Neural progenitor cell (in vitro differentiated cells): ENCODE results near the gene AKAP3. TPM values are rescaled to one million over a fixed set of nuclear protein-coding genes. Genes with fewer than 3 reads are reported as not detected.

ENCODE experiments used
- DNase-seq: peaks from one replicate; pipeline ENCODE4 v3.0.0-alpha.2; 2016; ENCODE audit warnings: low spot score
- H2AFZ ChIP-seq: fragments of 200-600 bp; sonication (generic); replicated peaks from 2 replicates; pipeline ENCODE4 v1.6.1; 2016; ENCODE audit warnings: antibody characterized with exemption
- H3F3A ChIP-seq: fragments of 200-600 bp; sonication (generic); 2 replicates; pipeline ENCODE4 v1.6.1; 2016; ENCODE audit warnings: antibody characterized with exemption, low read depth
- H3K27ac ChIP-seq: fragments of 200-600 bp; sonication (generic); 2 replicates; pipeline ENCODE4 v1.5.1; 2016; ENCODE audit warnings: mild to moderate bottlenecking
- H3K27me3 ChIP-seq: fragments of 200-600 bp; sonication (generic); 2 replicates; pipeline ENCODE4 v1.6.1; 2016; ENCODE audit warnings: mild to moderate bottlenecking, moderate library complexity
- H3K36me3 ChIP-seq: fragments of 200-600 bp; sonication (generic); 2 replicates; pipeline ENCODE4 v1.5.1; 2016
- H3K4me1 ChIP-seq: fragments of 200-600 bp; sonication (generic); 2 replicates; pipeline ENCODE4 v1.6.1; 2016; ENCODE audit warnings: mixed run types
- H3K4me2 ChIP-seq: fragments of 200-600 bp; sonication (generic); 2 replicates; pipeline ENCODE4 v1.6.1; 2016
- H3K4me3 ChIP-seq: fragments of 200-600 bp; sonication (generic); 2 replicates; pipeline ENCODE4 v1.5.1; 2016
- H3K79me2 ChIP-seq: fragments of 200-600 bp; sonication (generic); 2 replicates; pipeline ENCODE4 v1.6.1; 2016; ENCODE audit warnings: low read depth
- H3K9ac ChIP-seq: fragments of 200-600 bp; sonication (generic); 2 replicates; pipeline ENCODE4 v1.6.1; 2016
- H3K9me3 ChIP-seq: fragments of 200-600 bp; sonication (generic); 2 replicates; pipeline ENCODE4 v1.5.1; 2016; ENCODE audit warnings: low read depth
- H4K20me1 ChIP-seq: fragments of 200-600 bp; sonication (generic); 2 replicates; pipeline ENCODE4 v1.6.1; 2016; ENCODE audit warnings: low read depth
- H3K27ac Mint-ChIP-seq: 3 replicates; pipeline ENCODE4 v1.8.0; 2021; ENCODE audit warnings: mixed read lengths
- H3K27me3 Mint-ChIP-seq: 2 replicates; pipeline ENCODE4 v1.8.0; 2022; ENCODE audit warnings: low read depth, mild to moderate bottlenecking, inconsistent platforms, moderate library complexity, mixed read lengths; ENCODE audit not compliant: insufficient read depth
- H3K36me3 Mint-ChIP-seq: 3 replicates; pipeline ENCODE4 v1.8.0; 2021; ENCODE audit warnings: mixed read lengths
- H3K4me1 Mint-ChIP-seq: 3 replicates; pipeline ENCODE4 v1.8.0; 2021; ENCODE audit warnings: mixed read lengths
- H3K4me3 Mint-ChIP-seq: 3 replicates; pipeline ENCODE4 v1.8.0; 2021; ENCODE audit warnings: mild to moderate bottlenecking, moderate library complexity, mixed read lengths
- H3K9me3 Mint-ChIP-seq: 3 replicates; pipeline ENCODE4 v1.8.0; 2020; ENCODE audit warnings: mixed read lengths
- CTCF ChIP-seq: fragments of 200-600 bp; sonication (generic); IDR thresholded peaks from 2 replicates; pipeline ENCODE4 v1.5.1; 2017; ENCODE audit warnings: antibody characterized with exemption, mild to moderate bottlenecking
- EZH2 ChIP-seq: fragments of 200-600 bp; sonication (generic); IDR thresholded peaks from 2 replicates; pipeline ENCODE4 v1.6.1; 2017; ENCODE audit warnings: antibody characterized with exemption, mild to moderate bottlenecking, moderate library complexity
- EZH2phosphoT487 ChIP-seq: fragments of 200-600 bp; sonication (generic); IDR thresholded peaks from 2 replicates; pipeline ENCODE4 v1.6.1; 2017; ENCODE audit warnings: antibody characterized with exemption
- total RNA-seq: library from RNA; depleted of rRNA; stranded (reverse); fragments of >200 nt; gene quantifications from 2 replicates; pipeline ENCODE4 v1.2.3, GENCODE V29; 2015; ENCODE audit warnings: low replicate concordance

AKAP3 gene
- total RNA-seq, 1 donor from 2014 or later = 3.0 TPM

- no peak overlapping the region for H3K4me3 Mint-ChIP-seq
- no peak for TF ChIP-seq EZH2
- TF ChIP-seq EZH2phosphoT487 = no peak
- peak; percentile 36 for TF ChIP-seq CTCF
- no peak for DNase-seq
- H3K27me3 Mint-ChIP-seq = no peaks in the 10 kb centered on the region
- no peaks in the 10 kb centered on the region for H4K20me1 ChIP-seq
- peak overlapping the region; percentile 63 for H2AFZ ChIP-seq
- H3K36me3 Mint-ChIP-seq = no peaks in the 10 kb centered on the region
- H3K27ac ChIP-seq = no peak overlapping the region
- no peak overlapping the region for H3K4me2 ChIP-seq
- H3K27me3 ChIP-seq = no peaks in the 10 kb centered on the region
- H3F3A ChIP-seq = peaks cover 3% of the 10 kb centered on the region
- H3K4me1 Mint-ChIP-seq = peaks cover 7% of the 10 kb centered on the region
- H3K79me2 ChIP-seq = no peaks in the 10 kb centered on the region
- H3K4me3 ChIP-seq = no peak overlapping the region
- H3K9me3 ChIP-seq = no peaks in the 10 kb centered on the region
- no peak overlapping the region for H3K27ac Mint-ChIP-seq
- H3K36me3 ChIP-seq = no peaks in the 10 kb centered on the region
- H3K4me1 ChIP-seq = peaks cover 7% of the 10 kb centered on the region
- H3K9me3 Mint-ChIP-seq = no peaks in the 10 kb centered on the region
- H3K9ac ChIP-seq = no peak overlapping the region
These were observed 61.7 kb downstream of the AKAP3 start for GRCh38 chr12:4587108-4587507.

GRCh38 chr12:4586500-4586899 is 62.4 kb downstream of the AKAP3 start:
- H3K4me2 ChIP-seq = no peak overlapping the region
- Mint-ChIP-seq H3K36me3 (no peaks in the 10 kb centered on the region), H3K27me3 (no peaks in the 10 kb centered on the region), H3K9me3 (no peaks in the 10 kb centered on the region), H3K4me1 (peaks cover 7% of the 10 kb centered on the region), H3K4me3 (no peak overlapping the region), H3K27ac (peak overlapping the region; percentile 22)
- H3K4me3 ChIP-seq = no peak overlapping the region
- peak overlapping the region; percentile 63 for H2AFZ ChIP-seq
- no peaks in the 10 kb centered on the region for H3K27me3 ChIP-seq
- H3K27ac ChIP-seq = no peak overlapping the region
- H3K36me3 ChIP-seq = no peaks in the 10 kb centered on the region
- H3K9me3 ChIP-seq = no peaks in the 10 kb centered on the region
- no peaks in the 10 kb centered on the region for H4K20me1 ChIP-seq
- no peaks in the 10 kb centered on the region for H3K79me2 ChIP-seq
- peaks cover 8% of the 10 kb centered on the region for H3F3A ChIP-seq
- no peak overlapping the region for H3K9ac ChIP-seq
- TF ChIP-seq EZH2 (no peak), EZH2phosphoT487 (no peak)
- peaks cover 10% of the 10 kb centered on the region for H3K4me1 ChIP-seq
- no peak for DNase-seq

GRCh38 chr12:4584896-4585295 is 64.0 kb downstream of the AKAP3 start:
- Histone ChIP-seq H2AFZ (no peak overlapping the region), H3K4me2 (no peak overlapping the region), H3F3A (peaks cover 24% of the 10 kb centered on the region), H3K27me3 (no peaks in the 10 kb centered on the region), H4K20me1 (peaks cover 4% of the 10 kb centered on the region), H3K27ac (no peak overlapping the region), H3K9me3 (no peaks in the 10 kb centered on the region), H3K36me3 (no peaks in the 10 kb centered on the region), H3K9ac (no peak overlapping the region), H3K79me2 (no peaks in the 10 kb centered on the region), H3K4me1 (peaks cover 26% of the 10 kb centered on the region), H3K4me3 (no peak overlapping the region)
- Mint-ChIP-seq H3K27me3 (no peaks in the 10 kb centered on the region), H3K4me3 (no peak overlapping the region), H3K27ac (peak overlapping the region; percentile 52), H3K9me3 (no peaks in the 10 kb centered on the region), H3K36me3 (no peaks in the 10 kb centered on the region), H3K4me1 (peaks cover 19% of the 10 kb centered on the region)
- no peak for DNase-seq
- TF ChIP-seq CTCF = no peak
- no peak for TF ChIP-seq EZH2
- TF ChIP-seq EZH2phosphoT487 = no peak

- H3K27me3 Mint-ChIP-seq = no peaks in the 10 kb centered on the region
- no peaks in the 10 kb centered on the region for H3K9me3 Mint-ChIP-seq
- TF ChIP-seq CTCF (no peak), EZH2 (no peak), EZH2phosphoT487 (no peak)
- no peak overlapping the region for H2AFZ ChIP-seq
- peaks cover 31% of the 10 kb centered on the region for H3F3A ChIP-seq
- H3K27me3 ChIP-seq = no peaks in the 10 kb centered on the region
- no peak overlapping the region for H3K9ac ChIP-seq
- no peak overlapping the region for H3K4me3 Mint-ChIP-seq
- no peak overlapping the region for H3K27ac Mint-ChIP-seq
- H3K4me3 ChIP-seq = no peak overlapping the region
- H3K4me1 Mint-ChIP-seq = peaks cover 25% of the 10 kb centered on the region
- H3K27ac ChIP-seq = no peak overlapping the region
- no peaks in the 10 kb centered on the region for H3K36me3 Mint-ChIP-seq
- H3K4me1 ChIP-seq = peaks cover 32% of the 10 kb centered on the region
- no peaks in the 10 kb centered on the region for H3K79me2 ChIP-seq
- H3K36me3 ChIP-seq = no peaks in the 10 kb centered on the region
- H3K9me3 ChIP-seq = no peaks in the 10 kb centered on the region
- H4K20me1 ChIP-seq = peaks cover 5% of the 10 kb centered on the region
- DNase-seq = no peak
- H3K4me2 ChIP-seq = no peak overlapping the region
These were observed 64.6 kb downstream of the AKAP3 start for GRCh38 chr12:4584281-4584680.
